Astrocyte of the spinal cord (primary cell): Measurements from ENCODE around the gene LYZ.

Experiments used
- DNase-seq: peaks from one replicate; pipeline ENCODE4 v3.0.0; 2011; ENCODE audit warnings: low read depth, low spot score
- H3K4me3 ChIP-seq: 2 replicates; pipeline ENCODE4 v1.5.1; 2011; ENCODE audit warnings: low read depth, mild to moderate bottlenecking, low read length, moderate library complexity
- CTCF ChIP-seq: IDR thresholded peaks from 2 replicates; pipeline ENCODE4 v1.5.1; 2012; ENCODE audit warnings: low read depth, mild to moderate bottlenecking, low read length, inconsistent platforms
- in situ Hi-C: cut with HindIII; loops from 2 replicates; pipeline ENCODE4 v1.10.0; 2017; ENCODE audit warnings: low sequenced_read_pairs

The LYZ gene

GRCh38 chr12:69318225-69318624, 30.0 kb upstream of the LYZ start:
- no peak for TF ChIP-seq CTCF
- in situ Hi-C loops, result no loop called here
- no peak overlapping the region for H3K4me3 ChIP-seq
- DNase-seq, result no peak

- in situ Hi-C loops, result no loop called here
- no peak for DNase-seq
- TF ChIP-seq CTCF, result no peak
- H3K4me3 ChIP-seq, result no peak overlapping the region
These were observed 26.8 kb upstream of the LYZ start for GRCh38 chr12:69321351-69321750.

GRCh38 chr12:69324797-69325466, 23.2 kb upstream of the LYZ start:
- in situ Hi-C loops, result no loop called here
- no peak for DNase-seq
- no peak for TF ChIP-seq CTCF
- H3K4me3 ChIP-seq, result no peak overlapping the region

- no peak overlapping the region for H3K4me3 ChIP-seq
- in situ Hi-C loops, result no loop called here
- TF ChIP-seq CTCF, result no peak
- DNase-seq, result no peak
These were observed 19.8 kb upstream of the LYZ start for GRCh38 chr12:69328426-69328825.

- no peak for DNase-seq
- in situ Hi-C loops, result no loop called here
- TF ChIP-seq CTCF, result no peak
- no peak overlapping the region for H3K4me3 ChIP-seq
These were observed 18.3 kb upstream of the LYZ start for GRCh38 chr12:69329669-69330428.

- no peak for TF ChIP-seq CTCF
- DNase-seq, result peak; percentile 4
- in situ Hi-C loops, result no loop called here
- H3K4me3 ChIP-seq, result peak overlapping the region; percentile 19
These were observed 17.4 kb upstream of the LYZ start for GRCh38 chr12:69330475-69331473.
